ENCODE results near the gene MBP. TPM values are rescaled to one million over a fixed set of nuclear protein-coding genes. Genes with fewer than 3 reads are reported as not detected.

The MBP gene
- total and polyA plus RNA-seq, 10 of the 15 experiments (the other 5 are each of a cell fraction or from before 2014, with no cell fraction given), result 12.2 to 67.8 (median 42.1) TPM

DNA sequence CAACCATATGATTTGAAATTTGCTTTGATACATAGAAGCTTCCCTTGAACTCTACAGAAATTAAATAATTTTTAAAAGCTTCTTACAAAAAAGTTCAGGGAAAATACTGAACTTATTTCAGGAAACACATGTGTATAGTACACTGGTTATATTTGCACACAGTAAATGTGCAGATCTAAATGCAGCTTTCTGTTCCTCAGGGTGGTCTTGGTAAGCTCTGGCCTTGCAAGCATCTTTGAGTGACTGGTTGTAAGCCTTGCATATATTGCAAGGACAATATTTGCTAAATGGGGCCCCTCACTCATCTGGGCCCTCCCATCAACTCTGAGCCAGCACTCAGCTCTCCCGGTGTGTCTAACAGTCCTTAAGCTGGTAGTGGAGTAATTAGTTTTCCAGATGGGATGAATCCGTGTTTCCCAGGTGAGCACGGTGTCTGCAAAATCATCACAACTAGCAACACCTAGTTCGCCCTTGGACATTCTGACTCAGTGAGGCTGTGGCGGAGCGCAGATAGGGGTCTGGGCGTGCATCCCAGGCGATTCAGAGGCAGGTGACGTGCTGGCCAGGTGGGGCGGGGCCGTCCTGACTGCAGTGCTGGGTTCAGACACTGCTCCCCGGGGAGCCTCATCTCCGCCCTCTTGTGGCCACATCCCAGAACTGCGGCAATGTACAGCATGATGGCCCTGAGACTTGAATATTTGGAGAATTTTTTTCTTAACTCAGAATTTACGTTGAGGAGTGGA lies 149.6 kb downstream of the MBP start (continued):
- TF ChIP-seq FOXM1 (IDR thresholded peaks at IDR 0.05; ENCODE audit: low read depth, low read length) (no peak), NBN (IDR thresholded peaks at IDR 0.05) (0 out of 2 replicates have a peak, but pooled peaks have one; percentile 51), MYC (IDR thresholded peaks at IDR 0.05; ENCODE audit: insufficient read depth, insufficient read length, insufficient replicate concordance, low read length, severe bottlenecking) (no peak), PAX8 (IDR thresholded peaks at IDR 0.05) (no peak), ESRRA (IDR thresholded peaks at IDR 0.05; ENCODE audit: low read length) (0 out of 2 replicates have a peak, but pooled peaks have one; percentile 39), SMAD1 (IDR thresholded peaks at IDR 0.05; ENCODE audit: low read depth, partially characterized antibody) (no peak), CBX5 (IDR thresholded peaks at IDR 0.05; ENCODE audit: low read depth) (no peak), NFXL1 (IDR thresholded peaks at IDR 0.05; ENCODE audit: borderline replicate concordance) (no peak), POLR2AphosphoS5 (IDR thresholded peaks at IDR 0.05; ENCODE audit: low read length) (no peak), ZBED1 (IDR thresholded peaks at IDR 0.05; ENCODE audit: borderline replicate concordance) (no peak), POLR2A (IDR thresholded peaks at IDR 0.05; ENCODE audit: low read depth, low read length) (no peak), KDM1A (IDR thresholded peaks at IDR 0.05; ENCODE audit: borderline replicate concordance) (no peak), BHLHE40 (IDR thresholded peaks at IDR 0.05; ENCODE audit: borderline replicate concordance in 1 of 2, low read depth in 2 of 2, low read length in 1 of 2) (peak; percentile 37 to 64; a peak in 2 of 4 replicates)
- TF ChIP-seq, protein P1, sequence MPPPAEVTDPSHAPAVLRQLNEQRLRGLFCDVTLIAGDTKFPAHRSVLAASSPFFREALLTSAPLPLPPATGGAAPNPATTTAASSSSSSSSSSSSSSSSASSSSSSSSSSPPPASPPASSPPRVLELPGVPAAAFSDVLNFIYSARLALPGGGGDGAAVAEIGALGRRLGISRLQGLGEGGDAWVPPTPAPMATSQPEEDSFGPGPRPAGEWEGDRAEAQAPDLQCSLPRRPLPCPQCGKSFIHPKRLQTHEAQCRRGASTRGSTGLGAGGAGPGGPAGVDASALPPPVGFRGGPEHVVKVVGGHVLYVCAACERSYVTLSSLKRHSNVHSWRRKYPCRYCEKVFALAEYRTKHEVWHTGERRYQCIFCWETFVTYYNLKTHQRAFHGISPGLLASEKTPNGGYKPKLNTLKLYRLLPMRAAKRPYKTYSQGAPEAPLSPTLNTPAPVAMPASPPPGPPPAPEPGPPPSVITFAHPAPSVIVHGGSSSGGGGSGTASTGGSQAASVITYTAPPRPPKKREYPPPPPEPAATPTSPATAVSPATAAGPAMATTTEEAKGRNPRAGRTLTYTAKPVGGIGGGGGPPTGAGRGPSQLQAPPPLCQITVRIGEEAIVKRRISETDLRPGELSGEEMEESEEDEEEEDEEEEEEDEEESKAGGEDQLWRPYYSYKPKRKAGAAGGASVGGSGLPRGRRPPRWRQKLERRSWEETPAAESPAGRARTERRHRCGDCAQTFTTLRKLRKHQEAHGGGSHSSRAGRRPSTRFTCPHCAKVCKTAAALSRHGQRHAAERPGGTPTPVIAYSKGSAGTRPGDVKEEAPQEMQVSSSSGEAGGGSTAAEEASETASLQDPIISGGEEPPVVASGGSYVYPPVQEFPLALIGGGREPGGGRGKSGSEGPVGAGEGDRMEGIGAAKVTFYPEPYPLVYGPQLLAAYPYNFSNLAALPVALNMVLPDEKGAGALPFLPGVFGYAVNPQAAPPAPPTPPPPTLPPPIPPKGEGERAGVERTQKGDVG (CRISPR knock-in tag; IDR thresholded peaks at IDR 0.05), result no peak
- TF ChIP-seq, protein P2, sequence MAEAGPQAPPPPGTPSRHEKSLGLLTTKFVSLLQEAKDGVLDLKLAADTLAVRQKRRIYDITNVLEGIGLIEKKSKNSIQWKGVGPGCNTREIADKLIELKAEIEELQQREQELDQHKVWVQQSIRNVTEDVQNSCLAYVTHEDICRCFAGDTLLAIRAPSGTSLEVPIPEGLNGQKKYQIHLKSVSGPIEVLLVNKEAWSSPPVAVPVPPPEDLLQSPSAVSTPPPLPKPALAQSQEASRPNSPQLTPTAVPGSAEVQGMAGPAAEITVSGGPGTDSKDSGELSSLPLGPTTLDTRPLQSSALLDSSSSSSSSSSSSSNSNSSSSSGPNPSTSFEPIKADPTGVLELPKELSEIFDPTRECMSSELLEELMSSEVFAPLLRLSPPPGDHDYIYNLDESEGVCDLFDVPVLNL (IDR thresholded peaks at IDR 0.05; ENCODE audit: low read depth, low read length), result no peak
- TF ChIP-seq, protein P3, sequence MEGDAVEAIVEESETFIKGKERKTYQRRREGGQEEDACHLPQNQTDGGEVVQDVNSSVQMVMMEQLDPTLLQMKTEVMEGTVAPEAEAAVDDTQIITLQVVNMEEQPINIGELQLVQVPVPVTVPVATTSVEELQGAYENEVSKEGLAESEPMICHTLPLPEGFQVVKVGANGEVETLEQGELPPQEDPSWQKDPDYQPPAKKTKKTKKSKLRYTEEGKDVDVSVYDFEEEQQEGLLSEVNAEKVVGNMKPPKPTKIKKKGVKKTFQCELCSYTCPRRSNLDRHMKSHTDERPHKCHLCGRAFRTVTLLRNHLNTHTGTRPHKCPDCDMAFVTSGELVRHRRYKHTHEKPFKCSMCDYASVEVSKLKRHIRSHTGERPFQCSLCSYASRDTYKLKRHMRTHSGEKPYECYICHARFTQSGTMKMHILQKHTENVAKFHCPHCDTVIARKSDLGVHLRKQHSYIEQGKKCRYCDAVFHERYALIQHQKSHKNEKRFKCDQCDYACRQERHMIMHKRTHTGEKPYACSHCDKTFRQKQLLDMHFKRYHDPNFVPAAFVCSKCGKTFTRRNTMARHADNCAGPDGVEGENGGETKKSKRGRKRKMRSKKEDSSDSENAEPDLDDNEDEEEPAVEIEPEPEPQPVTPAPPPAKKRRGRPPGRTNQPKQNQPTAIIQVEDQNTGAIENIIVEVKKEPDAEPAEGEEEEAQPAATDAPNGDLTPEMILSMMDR (IDR thresholded peaks at IDR 0.05 in 2 of 3, conservative IDR thresholded peaks at IDR 0.05 in 1 of 3; ENCODE audit: control insufficient read depth in 2 of 3, extremely low read depth in 1 of 3, insufficient read depth in 1 of 3, low read depth in 3 of 3, low read length in 3 of 3), result peak; percentile 91 to 93 (median 92)
- TF ChIP-seq, protein P4, sequence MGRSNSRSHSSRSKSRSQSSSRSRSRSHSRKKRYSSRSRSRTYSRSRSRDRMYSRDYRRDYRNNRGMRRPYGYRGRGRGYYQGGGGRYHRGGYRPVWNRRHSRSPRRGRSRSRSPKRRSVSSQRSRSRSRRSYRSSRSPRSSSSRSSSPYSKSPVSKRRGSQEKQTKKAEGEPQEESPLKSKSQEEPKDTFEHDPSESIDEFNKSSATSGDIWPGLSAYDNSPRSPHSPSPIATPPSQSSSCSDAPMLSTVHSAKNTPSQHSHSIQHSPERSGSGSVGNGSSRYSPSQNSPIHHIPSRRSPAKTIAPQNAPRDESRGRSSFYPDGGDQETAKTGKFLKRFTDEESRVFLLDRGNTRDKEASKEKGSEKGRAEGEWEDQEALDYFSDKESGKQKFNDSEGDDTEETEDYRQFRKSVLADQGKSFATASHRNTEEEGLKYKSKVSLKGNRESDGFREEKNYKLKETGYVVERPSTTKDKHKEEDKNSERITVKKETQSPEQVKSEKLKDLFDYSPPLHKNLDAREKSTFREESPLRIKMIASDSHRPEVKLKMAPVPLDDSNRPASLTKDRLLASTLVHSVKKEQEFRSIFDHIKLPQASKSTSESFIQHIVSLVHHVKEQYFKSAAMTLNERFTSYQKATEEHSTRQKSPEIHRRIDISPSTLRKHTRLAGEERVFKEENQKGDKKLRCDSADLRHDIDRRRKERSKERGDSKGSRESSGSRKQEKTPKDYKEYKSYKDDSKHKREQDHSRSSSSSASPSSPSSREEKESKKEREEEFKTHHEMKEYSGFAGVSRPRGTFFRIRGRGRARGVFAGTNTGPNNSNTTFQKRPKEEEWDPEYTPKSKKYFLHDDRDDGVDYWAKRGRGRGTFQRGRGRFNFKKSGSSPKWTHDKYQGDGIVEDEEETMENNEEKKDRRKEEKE (IDR thresholded peaks at IDR 0.05), result 0 out of 2 replicates have a peak, but pooled peaks have one; percentile 5
- TF ChIP-seq, protein P5, sequence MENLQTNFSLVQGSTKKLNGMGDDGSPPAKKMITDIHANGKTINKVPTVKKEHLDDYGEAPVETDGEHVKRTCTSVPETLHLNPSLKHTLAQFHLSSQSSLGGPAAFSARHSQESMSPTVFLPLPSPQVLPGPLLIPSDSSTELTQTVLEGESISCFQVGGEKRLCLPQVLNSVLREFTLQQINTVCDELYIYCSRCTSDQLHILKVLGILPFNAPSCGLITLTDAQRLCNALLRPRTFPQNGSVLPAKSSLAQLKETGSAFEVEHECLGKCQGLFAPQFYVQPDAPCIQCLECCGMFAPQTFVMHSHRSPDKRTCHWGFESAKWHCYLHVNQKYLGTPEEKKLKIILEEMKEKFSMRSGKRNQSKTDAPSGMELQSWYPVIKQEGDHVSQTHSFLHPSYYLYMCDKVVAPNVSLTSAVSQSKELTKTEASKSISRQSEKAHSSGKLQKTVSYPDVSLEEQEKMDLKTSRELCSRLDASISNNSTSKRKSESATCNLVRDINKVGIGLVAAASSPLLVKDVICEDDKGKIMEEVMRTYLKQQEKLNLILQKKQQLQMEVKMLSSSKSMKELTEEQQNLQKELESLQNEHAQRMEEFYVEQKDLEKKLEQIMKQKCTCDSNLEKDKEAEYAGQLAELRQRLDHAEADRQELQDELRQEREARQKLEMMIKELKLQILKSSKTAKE (IDR thresholded peaks at IDR 0.05; ENCODE audit: low read depth, poor library complexity, severe bottlenecking), result no peak

Data from GM12878 (cell line).